H1 (cell line): ENCODE results near the gene PIGH.

Experiments
- BRCA1 ChIP-seq: IDR thresholded peaks from 2 replicates; pipeline ENCODE4 v1.6.1; 2012; ENCODE audit warnings: low read depth, low read length, improper control_type of control experiment
- CTCF ChIP-seq, 3 experiments: IDR thresholded peaks; 1 replicate in 2 of 3; 2 replicates in 1 of 3; pipeline versions ENCODE4 v1.5.1 to v1.6.1; 2011; ENCODE audit warnings: low read length in 3 of 3, mild to moderate bottlenecking in 3 of 3, inconsistent platforms in 2 of 3, low read depth in 1 of 3, moderate library complexity in 1 of 3; ENCODE audit not compliant: insufficient read depth in 1 of 3; ENCODE audit errors: control extremely low read depth in 1 of 3
- EGR1 ChIP-seq: IDR thresholded peaks from 2 replicates; pipeline ENCODE4 v1.6.1; 2011; ENCODE audit warnings: low read depth, low read length, borderline replicate concordance
- EP300 ChIP-seq, 2 experiments: IDR thresholded peaks; 1 replicate in 1 of 2; 2 replicates in 1 of 2; pipeline ENCODE4 v1.6.1; 2011 to 2012; ENCODE audit warnings: low read depth in 2 of 2, low read length in 2 of 2, mild to moderate bottlenecking in 2 of 2, borderline replicate concordance in 1 of 2, inconsistent platforms in 1 of 2, moderate library complexity in 1 of 2
- GTF2F1 ChIP-seq: IDR thresholded peaks from 2 replicates; pipeline ENCODE4 v1.6.1; 2012; ENCODE audit warnings: low read depth, low read length, improper control_type of control experiment, borderline replicate concordance
- JUND ChIP-seq: IDR thresholded peaks from 2 replicates; pipeline ENCODE4 v1.6.1; 2011; ENCODE audit warnings: mild to moderate bottlenecking, improper control_type of control experiment, low read length
- POLR2A ChIP-seq, 2 experiments: IDR thresholded peaks; 1 replicate in 1 of 2; 2 replicates in 1 of 2; pipeline ENCODE4 v1.6.1; 2011; ENCODE audit warnings: low read depth in 2 of 2, low read length in 2 of 2, mild to moderate bottlenecking in 2 of 2; ENCODE audit errors: control extremely low read depth in 1 of 2
- POLR2AphosphoS5 ChIP-seq: IDR thresholded peaks from 2 replicates; pipeline ENCODE4 v1.6.1; 2011; ENCODE audit warnings: low read depth, low read length
- RNF2 ChIP-seq: fragments of 200-900, 300-1000 bp; sonication (generic); IDR thresholded peaks from 2 replicates; pipeline ENCODE4 v1.7.1; 2016; ENCODE audit warnings: borderline replicate concordance, low read depth, mild to moderate bottlenecking, antibody characterized with exemption, low read length; ENCODE audit not compliant: poor library complexity, severe bottlenecking; ENCODE audit errors: missing control alignments
- SIN3A ChIP-seq, 2 experiments: IDR thresholded peaks in 1 of 2; conservative IDR thresholded peaks in 1 of 2; 2 replicates each; pipeline ENCODE4 v1.6.1; 2011 to 2012; ENCODE audit warnings: low read length in 2 of 2, improper control_type of control experiment in 1 of 2, low read depth in 1 of 2, mild to moderate bottlenecking in 1 of 2

GRCh38 chr14:67646131-67646530, 46.1 kb upstream of the PIGH start:
- TF ChIP-seq POLR2AphosphoS5 = no peak
- TF ChIP-seq SIN3A (conservative IDR thresholded peaks at IDR 0.05 in 1 of 2, IDR thresholded peaks at IDR 0.05 in 1 of 2; ENCODE audit: low read depth in 1 of 2, low read length in 2 of 2) = no peak
- TF ChIP-seq EP300 (IDR thresholded peaks at IDR 0.05; ENCODE audit: borderline replicate concordance in 1 of 2, low read depth in 2 of 2, low read length in 2 of 2) = no peak
- no peak for TF ChIP-seq BRCA1
- TF ChIP-seq JUND = no peak
- TF ChIP-seq RNF2 = no peak
- TF ChIP-seq POLR2A (IDR thresholded peaks at IDR 0.05; ENCODE audit: control extremely low read depth in 1 of 2, low read depth in 2 of 2, low read length in 2 of 2) = peak in 1 of 2 experiments; percentile 17; a peak in 1 of 3 replicates
- no peak for TF ChIP-seq CTCF (IDR thresholded peaks at IDR 0.05; ENCODE audit: control extremely low read depth in 1 of 3, insufficient read depth in 1 of 3, low read depth in 1 of 3, low read length in 3 of 3)
- no peak for TF ChIP-seq GTF2F1
- no peak for TF ChIP-seq EGR1
